C4-2B (cell line): ENCODE data around the gene SCN4A.

Experiments used
- CTCF ChIP-seq: fragments of 450-650 bp; conservative IDR thresholded peaks from 2 replicates; pipeline ENCODE4 v1.5.1; 2017; ENCODE audit warnings: mild to moderate bottlenecking
- ZFX ChIP-seq: fragments of 450-650 bp; IDR thresholded peaks from 2 replicates; pipeline ENCODE4 v1.6.1; 2017

DNA sequence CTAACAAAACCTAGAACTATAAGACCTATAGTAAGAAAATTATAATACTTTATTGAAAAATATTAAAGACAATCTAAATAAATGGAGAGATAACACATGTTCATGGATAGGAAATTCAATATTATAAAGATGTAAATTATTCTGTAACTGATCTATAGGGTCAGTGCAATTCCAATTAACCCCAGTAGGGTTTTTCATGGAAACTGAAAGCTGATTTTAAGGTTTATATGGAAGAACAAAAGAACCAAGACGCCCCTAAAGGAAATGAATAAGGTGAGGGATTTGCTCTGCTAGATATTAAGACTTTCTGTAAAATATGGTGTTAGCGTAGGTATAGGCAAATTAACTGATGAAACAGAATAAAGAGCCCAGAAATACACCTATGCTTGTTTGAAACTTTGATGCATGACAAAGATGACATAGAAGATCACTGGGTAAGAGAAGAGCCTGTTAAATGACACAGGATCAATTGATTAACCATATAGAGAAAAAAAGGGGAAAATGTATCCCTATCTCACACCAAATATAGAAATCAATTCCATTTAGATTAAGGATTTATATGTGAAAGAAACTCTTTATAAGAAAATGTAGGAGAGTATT, 44.8 kb upstream of the SCN4A start:
- TF ChIP-seq ZFX, result no peak
- TF ChIP-seq CTCF, result peak; percentile 53
